ENCODE results near the gene TMEM237.

TMEM237 gene

DNA sequence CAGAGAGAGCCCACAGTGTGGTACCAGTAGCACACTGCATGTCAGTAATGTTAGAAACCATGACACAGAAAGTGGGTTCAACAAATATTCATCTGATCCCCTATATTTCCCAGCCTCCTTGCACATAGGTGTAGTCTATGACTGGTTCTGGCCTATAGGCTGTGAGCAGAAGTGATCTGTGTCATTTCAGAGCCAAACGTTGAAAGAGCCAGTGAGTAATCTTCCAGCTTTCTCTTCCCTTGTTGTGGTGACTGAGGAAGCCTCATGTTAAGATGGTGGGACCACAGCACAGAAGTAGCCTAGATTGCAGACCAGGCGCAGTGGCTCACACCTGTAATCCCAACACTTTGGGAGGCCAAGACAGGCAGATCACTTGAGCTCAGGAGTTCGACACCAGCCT, 4.1 kb downstream of the TMEM237 start:
- no peak for DNase-seq

DNA sequence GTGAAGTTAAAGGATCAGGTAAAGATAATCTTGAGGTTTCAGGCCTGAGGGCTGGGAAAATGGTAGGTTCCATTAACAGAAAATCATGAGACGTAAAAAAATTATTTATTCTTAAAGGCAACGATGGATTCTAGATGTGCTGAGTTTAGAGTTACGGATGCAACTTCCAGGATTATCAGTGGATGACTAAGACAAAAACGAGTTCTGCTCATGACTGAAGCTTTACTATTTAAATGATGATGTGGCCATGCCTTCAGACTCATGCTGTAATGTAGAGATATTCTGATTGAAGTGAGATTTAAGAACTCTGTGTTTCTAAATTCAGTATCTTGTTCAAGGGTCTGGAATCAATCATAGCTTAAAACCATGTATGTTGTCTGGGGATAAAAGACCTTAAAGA, 5.0 kb downstream of the TMEM237 start:
- DNase-seq = no peak

DNA sequence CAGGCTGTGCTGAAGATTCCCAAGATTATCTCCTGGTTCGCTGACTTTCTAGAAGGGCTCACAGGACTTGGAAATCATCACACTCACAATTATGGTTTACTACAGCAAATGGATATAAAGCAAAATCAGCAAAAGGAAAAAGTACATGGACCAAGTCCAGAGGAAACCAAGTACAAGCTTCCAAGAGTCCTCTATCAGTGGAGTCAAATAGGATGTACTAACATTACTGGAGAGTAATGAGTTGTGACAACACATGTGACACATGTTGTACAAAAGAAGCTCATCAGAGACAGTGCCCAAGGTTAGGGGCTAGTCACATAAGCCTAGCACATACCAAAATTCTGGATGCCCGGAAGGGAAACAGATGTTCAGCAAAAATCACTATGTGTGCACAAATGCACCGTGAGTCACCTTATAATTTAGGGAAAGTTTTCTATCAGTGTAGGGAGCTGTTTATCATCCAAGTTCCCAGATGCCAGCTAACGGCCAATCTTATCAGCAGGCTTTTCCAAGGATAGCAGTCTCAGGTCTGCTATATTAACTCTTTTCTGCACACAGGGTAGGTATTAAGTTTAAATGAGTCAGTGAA, 9.5 kb downstream of the TMEM237 start:
- DNase-seq = no peak

DNA sequence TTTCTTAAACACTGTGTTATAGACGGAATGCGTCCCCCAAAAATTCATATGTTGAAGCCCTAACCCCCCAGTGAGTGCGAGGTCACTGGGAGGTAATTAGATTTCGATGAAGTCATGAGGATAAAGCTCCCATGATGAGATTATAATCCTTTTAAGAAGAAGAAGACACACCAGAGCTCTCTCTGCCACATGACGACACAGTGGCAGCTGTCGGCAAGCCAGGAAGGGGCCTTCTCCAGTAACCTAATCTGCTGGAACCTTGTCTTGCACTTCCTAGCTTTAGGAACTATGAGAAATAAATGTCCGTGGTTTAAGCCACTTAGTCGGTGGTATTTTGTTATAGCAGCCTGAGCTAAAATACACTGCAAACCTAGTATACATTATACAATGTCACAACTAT, 12.3 kb downstream of the TMEM237 start:
- no peak for DNase-seq

DNA sequence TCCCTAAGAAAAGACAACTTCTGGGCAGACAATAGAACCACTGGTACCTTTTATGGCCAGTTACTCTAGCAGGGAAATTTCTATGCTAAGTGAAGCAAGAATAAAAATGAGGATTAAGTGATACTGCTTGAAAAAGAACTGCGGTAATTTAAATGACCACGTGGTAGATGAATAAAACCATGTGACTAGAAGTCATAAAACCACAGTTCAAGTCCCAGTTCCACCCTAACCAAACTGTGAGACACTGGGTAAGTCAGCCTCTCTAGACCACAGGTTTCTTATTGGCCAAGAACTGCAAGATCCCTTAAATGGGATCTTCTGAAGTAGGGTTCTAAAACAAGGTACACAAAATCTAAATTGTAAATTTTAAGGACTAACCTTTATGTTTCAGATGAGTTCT, 12.7 kb downstream of the TMEM237 start:
- DNase-seq = no peak

DNA sequence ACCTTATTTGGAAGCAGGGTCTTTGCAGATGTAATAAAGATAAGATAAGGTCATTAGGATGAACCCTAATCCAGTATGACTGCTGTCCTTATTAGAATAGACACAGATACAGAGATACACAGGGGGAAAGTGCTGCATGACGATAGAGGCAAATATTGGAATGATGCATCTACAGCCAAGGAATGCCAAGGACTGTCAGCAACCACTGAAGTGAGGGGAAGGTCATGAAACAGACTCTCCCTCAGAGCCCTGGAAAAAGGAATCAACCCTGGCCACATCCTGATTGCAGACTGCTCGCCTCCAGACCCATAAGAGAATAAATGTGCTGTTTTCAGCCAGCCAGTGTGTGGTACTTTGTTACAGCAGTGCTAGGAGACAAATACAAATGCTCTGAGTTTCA, 14.8 kb downstream of the TMEM237 start:
- no peak for DNase-seq

DNA sequence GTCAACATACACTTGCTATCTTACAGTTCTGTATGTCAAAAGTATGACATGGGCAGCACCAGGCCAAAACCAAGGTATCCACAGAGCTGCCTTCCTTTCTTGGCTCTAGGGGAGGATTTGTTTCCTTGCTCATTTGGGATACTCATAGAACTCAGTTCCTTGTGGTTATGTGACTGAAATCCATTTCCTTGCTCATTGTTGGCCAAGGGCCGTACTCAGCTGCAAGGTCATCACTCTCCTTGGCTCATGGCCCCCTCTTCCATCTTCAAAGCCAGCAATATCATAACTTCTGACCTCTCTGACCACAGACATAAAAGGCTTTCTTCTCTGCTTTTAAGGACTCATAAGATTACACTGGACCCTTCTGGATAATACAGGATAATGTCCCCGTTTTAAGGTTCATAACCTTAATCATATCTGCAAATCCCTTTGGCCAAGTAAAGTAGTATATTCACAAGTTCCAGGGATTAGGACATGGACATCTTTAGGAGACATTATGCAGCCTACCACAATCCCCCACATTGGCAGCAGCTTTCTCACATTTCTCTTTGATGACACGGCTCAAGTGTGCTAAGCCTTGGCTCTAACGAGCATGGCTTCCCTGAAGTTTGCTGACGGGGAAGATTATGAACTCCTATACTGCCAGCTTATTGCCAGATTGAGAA, 20.9 kb downstream of the TMEM237 start:
- no peak for DNase-seq

DNA sequence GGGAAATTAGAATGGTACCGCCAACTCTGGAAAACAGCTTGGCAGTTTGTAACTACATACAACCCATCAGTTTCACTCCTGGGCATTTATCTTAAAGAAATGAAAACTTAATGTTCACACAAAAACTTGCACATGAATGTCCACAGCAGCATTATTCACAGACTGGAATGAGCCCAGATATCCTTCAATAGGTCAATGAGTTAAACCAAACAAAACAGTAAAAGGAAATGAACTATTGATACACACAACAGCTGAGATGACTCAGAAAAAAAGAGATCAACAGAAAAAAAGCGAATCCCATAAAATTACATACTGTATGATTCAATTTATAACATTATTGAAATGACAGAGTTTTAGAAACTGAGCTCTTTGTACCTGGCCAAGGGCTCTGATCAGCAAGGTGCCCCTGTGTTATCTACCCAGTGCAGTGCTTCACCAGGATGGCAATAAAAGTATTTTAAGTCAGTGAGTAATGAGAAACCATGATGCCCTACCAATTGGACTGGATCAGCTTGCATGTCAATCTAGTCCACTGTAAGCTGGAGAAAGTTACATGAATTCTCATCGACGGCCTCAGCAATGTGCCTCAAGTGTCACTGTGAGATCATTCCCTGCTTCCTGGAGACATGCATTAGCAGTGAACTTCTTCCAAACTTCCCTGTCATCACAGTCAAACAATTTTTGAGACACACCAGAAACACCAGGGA, 21.9 kb downstream of the TMEM237 start:
- no peak for DNase-seq

DNA sequence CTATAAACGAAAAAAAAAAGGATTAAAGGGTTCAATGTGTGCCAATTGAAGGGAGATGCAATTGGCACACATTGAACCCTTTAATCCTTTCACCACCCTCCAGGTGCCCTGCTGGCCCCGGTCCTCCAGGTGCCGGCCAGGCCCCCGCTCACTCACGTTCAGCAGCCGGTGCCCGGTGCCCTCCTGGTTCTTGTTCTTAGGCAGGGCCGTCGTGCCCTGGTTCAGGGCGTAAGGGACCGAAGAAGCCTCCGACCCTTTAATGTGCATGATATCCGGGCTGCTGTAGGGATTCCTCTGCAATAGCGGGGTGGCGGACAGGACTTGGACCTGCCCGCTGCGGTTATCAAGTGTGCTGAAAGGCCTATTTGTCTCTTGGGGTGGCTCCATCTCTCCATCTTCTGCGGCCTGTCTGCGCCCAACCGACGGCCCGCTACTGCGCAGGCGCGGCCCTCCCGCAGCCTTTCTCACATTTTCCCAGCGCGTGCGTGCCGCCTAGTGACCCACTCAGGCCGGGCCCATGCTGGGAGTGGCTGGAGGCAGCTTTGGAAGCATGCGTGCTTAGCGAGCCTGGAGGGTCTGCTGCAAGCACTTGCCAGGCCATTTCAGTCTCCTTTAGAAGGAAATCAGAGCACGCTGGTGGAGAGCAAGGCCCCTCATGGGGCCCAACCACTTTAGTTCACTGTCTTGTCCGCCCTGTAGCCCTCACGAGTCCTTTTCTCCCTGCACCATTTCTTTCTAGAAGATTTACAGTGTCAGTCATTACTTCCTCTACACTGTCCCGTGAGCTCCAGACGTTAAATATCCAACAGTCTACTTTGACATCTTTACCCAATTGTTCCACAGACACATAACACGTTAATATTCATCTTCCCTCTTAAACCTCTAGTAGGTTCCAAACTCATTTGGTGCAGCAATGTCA, 24.3 kb downstream of the TMEM237 start:
- DNase-seq = no peak

DNA sequence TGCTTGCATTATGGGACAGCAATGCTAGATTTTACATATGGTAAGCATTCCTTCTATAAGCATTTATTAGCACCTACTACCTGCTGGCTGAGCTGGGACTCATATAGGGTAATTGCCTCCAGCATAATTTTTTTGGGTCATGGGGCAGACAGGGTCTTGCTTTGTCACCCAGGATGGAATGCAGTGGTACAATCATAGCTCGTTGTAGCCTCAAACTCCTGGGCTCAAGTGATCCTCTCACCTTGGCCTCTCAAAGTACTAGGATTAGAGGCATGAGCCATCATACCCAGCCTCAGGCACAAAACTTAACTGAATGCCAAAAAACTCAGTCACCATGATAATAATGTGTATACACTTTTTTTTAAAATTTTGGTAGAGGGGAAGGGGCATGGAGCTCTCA, 35.3 kb downstream of the TMEM237 start:
- DNase-seq = no peak

DNA sequence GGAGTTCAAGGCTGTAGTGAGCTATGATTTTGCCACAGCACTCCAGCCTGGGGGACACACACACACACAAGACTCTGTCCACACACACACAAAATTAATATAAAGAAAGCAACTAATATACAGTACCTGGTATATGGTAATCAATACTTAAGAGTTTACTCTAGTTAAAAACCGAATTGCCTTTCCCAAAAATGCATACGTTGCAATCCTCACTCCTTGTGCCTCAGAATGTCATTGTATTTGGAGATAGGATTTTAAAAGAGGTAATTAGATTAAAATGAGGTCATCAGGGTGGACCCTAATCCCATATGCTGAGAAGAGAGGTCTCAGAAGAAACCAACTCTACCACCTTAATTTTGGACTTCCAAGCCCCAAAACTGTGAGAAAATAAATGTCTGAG, 35.7 kb downstream of the TMEM237 start:
- no peak for DNase-seq

DNA sequence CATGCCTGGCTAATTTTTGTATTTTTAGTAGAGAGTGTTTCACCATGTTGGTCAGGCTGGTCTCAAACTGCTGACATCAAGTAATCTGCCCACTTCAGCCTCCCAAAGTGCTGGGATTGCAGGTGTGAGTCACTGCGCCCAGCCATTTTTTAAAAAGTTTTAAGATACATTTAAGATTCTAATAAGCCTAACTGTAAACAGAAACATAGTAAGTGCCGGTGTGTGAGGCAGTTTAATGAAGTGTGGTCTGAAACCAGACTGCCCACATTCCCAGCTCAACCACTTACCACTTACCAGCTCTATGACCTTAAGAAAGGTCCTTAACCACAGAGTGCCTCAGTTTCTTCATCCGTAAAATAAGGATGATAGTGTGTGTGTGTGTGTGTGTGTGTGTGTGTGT, 42.4 kb downstream of the TMEM237 start:
- no peak for DNase-seq

DNA sequence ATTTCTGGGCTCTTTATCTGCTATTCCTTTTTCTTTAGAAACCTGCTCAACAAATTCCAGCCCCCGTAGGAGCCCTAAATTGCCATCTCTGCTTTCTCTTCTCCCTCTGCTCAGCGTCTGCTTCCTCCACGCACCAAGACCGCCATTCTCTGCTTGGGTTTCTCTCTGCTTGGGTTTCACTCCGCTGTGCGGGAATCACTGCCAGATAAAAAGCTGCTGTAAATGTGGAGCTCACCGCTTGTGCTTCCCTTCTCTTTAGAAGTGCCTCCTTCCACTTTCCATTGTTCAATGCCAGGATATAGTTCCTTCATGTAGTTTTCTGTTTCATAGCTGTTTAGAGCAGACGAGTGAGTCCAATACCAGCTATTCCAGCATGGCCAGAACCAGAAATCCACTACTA, 45.9 kb downstream of the TMEM237 start:
- DNase-seq = no peak

DNA sequence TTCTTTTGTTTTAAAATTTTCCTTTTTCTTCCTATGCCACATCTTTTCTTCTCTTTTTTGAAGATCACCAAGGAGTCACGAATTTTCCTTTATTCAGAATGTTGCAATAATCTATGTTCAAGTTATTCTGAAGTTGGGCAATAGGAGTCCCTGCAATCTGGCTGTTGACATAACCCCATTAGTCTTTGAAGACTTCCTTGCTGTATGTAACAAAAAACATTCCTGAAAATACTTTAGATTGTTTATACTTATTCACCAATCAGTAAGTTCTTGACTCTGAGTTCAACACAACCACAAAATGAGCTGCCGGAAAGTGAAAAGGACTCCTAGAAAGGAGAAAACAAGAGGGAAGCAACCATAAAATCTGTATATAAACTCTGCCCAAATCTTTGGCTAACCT, 62.8 kb downstream of the TMEM237 start:
- DNase-seq = no peak

DNA sequence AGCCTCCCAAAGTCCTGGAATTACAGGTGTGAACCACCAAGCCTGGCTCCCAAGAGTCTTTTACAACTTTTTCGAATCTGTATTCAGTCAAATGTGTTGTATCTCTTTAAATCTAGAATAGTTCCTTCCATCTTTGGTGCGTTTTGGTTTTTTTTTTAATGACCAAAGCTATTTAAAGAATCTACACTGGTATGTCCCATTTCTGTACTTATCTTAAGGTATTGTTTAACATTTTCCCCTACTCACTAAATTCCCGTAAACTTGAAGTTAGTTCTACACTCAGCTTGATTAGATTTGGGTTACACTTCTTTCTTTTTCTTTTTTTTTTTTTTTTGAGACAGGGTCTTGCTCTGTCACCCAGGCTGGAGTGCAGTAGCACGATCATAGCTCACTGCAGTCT, 63.8 kb downstream of the TMEM237 start:
- DNase-seq = no peak

DNA sequence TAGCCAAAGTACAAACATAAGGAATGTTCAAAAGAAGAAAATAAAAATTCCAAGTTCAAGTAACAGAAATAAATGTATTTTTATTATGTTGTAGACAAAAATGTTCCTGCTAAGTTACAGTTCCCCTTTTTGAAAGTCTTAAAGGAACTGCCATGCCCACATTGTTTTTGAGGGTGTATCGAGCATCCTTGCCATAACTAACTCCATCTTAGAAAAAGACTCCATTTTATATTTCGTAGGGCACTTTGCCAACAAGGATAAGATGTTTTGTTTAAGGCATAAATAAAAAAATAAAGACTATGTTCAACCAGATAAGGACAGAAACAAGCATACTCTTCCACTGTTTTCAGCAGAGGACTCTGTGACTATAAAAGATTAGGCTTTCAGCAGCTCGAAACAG, 67.3 kb downstream of the TMEM237 start:
- DNase-seq = no peak

DNA sequence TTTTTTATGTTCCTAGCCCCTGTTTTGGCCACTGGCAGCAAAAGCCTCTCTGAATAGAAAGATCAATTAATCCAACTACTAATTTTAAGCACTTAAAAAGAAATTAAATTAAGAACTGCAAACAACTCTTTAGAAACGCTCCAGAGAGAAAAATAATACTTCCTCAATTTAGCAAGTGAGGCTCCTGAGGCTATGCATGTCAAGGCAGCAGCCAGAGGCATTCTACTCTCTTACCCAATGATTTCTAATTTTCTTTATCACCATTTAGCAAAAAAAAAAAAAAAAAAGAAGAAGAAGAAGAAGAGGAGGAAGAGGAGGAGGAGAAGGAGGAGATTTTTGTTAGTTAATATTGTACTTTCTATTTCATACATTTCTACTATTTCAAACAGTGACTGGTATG, 68.5 kb downstream of the TMEM237 start:
- no peak for DNase-seq

DNA sequence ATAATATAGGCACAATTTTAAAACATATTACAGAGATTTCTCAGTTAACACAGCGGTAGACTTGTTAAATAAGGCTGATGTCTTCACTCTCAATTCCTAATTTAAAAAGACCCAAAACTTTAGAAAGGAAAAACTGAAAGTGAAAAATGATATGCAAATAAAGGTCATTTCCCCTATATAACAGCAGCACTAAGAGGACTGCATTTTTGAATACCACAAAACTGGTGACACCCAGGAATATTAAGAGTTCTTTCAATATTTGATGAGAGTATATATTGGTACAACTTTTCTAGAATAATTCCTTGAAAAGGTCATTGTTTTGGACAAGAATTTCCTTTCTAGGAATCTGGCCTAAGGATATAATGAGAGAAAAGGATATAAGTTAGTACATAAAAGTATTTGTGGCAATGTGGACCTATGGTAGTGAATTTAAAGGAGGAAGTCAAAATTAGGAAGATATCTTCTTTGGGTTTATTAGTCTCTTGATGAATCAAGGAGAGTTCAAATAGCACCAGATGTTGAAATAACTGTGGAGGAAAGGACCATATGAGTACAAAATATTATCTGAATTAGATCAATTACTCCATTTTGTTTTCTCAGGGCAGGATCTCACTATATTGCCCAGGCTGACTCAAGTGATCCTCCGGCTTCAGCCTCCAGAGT, 70.3 kb downstream of the TMEM237 start:
- DNase-seq = no peak

Data from NCI-H1436 treated with DMSO at 0.1 percent for 48 hours (cell line).